Retinal pigment epithelial cell (primary cell): Measurements from ENCODE around the gene SLC22A4.

Experiments
- DNase-seq: peaks from one replicate; pipeline ENCODE4 v3.0.0-alpha.2; 2010; ENCODE audit warnings: low read depth
- H3K4me3 ChIP-seq: 2 replicates; pipeline ENCODE4 v1.5.1; 2011; ENCODE audit warnings: mild to moderate bottlenecking, low read length, control low read depth, moderate library complexity
- CTCF ChIP-seq: conservative IDR thresholded peaks from 2 replicates; pipeline ENCODE4 v1.5.1; 2011; ENCODE audit warnings: low read depth, low read length, control low read depth, inconsistent platforms

SLC22A4 gene

GRCh38 chr5:132335402-132335801 lies 41.2 kb downstream of the SLC22A4 start:
- H3K4me3 ChIP-seq = no peak overlapping the region
- DNase-seq = no peak
- TF ChIP-seq CTCF = no peak

- TF ChIP-seq CTCF = no peak
- DNase-seq = no peak
- no peak overlapping the region for H3K4me3 ChIP-seq
Observed at GRCh38 chr5:132339502-132339901, 45.3 kb downstream of the SLC22A4 start.

- no peak for TF ChIP-seq CTCF
- DNase-seq = no peak
- no peak overlapping the region for H3K4me3 ChIP-seq
Observed at GRCh38 chr5:132342291-132343180, 48.3 kb downstream of the SLC22A4 start.

- H3K4me3 ChIP-seq = no peak overlapping the region
- DNase-seq = no peak
- TF ChIP-seq CTCF = no peak
Observed at GRCh38 chr5:132344775-132345514, 50.8 kb downstream of the SLC22A4 start.

- no peak for TF ChIP-seq CTCF
- DNase-seq = no peak
- H3K4me3 ChIP-seq = no peak overlapping the region
Observed at GRCh38 chr5:132353486-132353995, 59.3 kb downstream of the SLC22A4 start.

- no peak for DNase-seq
- H3K4me3 ChIP-seq = no peak overlapping the region
- TF ChIP-seq CTCF = no peak
Observed at GRCh38 chr5:132354381-132355139, 60.4 kb downstream of the SLC22A4 start.
